ENCODE data around the gene SFTA2.

The SFTA2 gene

DNA sequence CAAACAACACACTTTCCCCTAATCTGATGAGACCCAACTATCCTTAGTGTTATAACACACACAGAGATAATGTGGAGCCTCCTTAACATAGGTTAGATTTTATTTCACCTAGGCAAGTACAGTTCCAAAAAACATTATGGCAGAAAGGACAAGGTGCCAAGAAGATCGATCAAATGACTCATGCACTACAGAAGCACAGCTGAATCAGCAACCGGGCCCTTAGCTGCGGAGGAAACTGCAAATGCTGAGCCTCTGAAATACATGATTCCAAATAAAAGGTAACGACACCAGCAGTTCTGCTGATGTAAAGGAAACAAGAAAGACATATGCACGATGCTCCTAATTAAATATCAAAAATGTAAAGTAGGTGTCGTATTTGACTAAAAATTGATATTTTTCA, 31.7 kb upstream of the SFTA2 start:
- Histone ChIP-seq H3K27ac (ENCODE audit: low read depth, low read length) (no peak overlapping the region), H3K36me3 (ENCODE audit: insufficient read depth, low read length) (no peaks in the 10 kb centered on the region), H2AFZ (ENCODE audit: low read length, unreplicated experiment) (no peak overlapping the region), H3K27me3 (ENCODE audit: insufficient read depth, low read length) (0 out of 2 replicates have a peak, but pooled peaks cover 6% of the 10 kb centered on the region), H3K4me1 (ENCODE audit: control insufficient read depth, insufficient read depth, low read length, unreplicated experiment) (no peaks in the 10 kb centered on the region), H3K79me2 (ENCODE audit: control insufficient read depth, insufficient read depth, low read length, unreplicated experiment) (no peaks in the 10 kb centered on the region), H3K4me3 (ENCODE audit: low read depth, low read length) (no peak overlapping the region)

DNA sequence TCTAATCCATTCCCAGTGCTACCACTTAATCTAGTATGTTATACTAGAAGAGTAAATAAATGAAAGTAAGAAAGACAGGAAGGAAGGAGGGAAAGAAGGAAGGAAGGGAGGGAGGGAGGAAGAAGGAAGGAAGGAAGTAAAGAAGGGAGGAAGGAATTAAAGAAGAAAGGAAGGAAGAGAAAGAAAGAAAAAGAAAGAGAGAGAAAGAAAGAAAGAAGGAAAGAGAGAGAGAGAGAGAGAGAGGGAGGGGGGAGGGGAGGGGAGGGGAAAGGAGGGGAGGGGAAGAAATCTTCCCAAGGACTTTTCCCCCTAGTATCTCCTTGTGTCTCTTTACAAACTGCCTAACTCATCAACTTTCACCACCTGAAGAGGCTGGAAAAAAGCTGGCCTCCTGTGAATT, 30.7 kb upstream of the SFTA2 start:
- peaks cover 11% of the 10 kb centered on the region; the same call in 1 of the 2 replicates for H3K27me3 ChIP-seq (ENCODE audit: insufficient read depth, low read length)
- no peak overlapping the region for H3K4me3 ChIP-seq (ENCODE audit: low read depth, low read length)
- no peak overlapping the region for H3K27ac ChIP-seq (ENCODE audit: low read depth, low read length)
- no peak overlapping the region for H2AFZ ChIP-seq (ENCODE audit: low read length, unreplicated experiment)
- H3K4me1 ChIP-seq (ENCODE audit: control insufficient read depth, insufficient read depth, low read length, unreplicated experiment) = no peaks in the 10 kb centered on the region
- H3K36me3 ChIP-seq (ENCODE audit: insufficient read depth, low read length) = no peaks in the 10 kb centered on the region
- H3K79me2 ChIP-seq (ENCODE audit: control insufficient read depth, insufficient read depth, low read length, unreplicated experiment) = no peaks in the 10 kb centered on the region

DNA sequence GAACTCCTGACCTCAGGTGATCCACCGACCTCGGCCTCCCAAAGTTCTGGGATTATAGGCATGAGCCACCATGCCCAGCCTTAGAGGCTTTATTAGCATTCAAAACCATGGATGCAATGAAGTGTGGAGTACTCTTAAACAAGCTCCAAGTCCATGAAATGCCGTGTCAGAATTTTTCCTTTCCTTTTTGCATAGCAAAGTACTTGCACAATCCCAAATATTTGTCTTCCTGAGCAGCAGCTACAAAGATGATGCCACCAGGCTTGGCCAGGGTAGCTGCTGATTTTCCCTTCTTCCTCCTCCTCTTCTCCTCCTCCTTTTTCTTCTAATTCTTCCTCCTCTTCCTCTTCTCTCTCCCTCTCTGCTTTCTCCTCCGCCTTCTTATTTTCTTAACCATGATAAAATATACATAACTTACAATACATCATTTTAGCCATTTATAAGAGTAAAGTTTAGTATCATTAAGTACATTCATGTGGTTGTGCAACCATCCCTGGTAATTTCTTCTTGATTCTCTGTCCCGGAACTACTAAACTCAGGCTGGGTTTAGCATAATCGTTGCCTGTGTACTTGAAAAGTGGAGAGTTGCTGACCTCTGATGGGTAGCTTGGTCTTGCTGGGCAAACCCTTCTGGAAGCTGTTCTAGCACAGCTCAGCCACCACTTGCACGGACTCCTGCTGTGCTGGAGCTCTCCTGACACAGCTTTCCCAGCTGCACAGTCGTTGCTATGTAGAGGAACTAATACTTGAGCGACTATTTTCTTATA, 29.1 kb upstream of the SFTA2 start:
- no peaks in the 10 kb centered on the region for H3K79me2 ChIP-seq (ENCODE audit: control insufficient read depth, insufficient read depth, low read length, unreplicated experiment)
- H3K36me3 ChIP-seq (ENCODE audit: insufficient read depth, low read length) = no peaks in the 10 kb centered on the region
- H3K27me3 ChIP-seq (ENCODE audit: insufficient read depth, low read length) = peaks cover 15% of the 10 kb centered on the region; the same call in 1 of the 2 replicates
- H3K4me1 ChIP-seq (ENCODE audit: control insufficient read depth, insufficient read depth, low read length, unreplicated experiment) = no peaks in the 10 kb centered on the region
- no peak overlapping the region for H3K27ac ChIP-seq (ENCODE audit: low read depth, low read length)
- H3K4me3 ChIP-seq (ENCODE audit: low read depth, low read length) = no peak overlapping the region
- no peak overlapping the region for H2AFZ ChIP-seq (ENCODE audit: low read length, unreplicated experiment)

DNA sequence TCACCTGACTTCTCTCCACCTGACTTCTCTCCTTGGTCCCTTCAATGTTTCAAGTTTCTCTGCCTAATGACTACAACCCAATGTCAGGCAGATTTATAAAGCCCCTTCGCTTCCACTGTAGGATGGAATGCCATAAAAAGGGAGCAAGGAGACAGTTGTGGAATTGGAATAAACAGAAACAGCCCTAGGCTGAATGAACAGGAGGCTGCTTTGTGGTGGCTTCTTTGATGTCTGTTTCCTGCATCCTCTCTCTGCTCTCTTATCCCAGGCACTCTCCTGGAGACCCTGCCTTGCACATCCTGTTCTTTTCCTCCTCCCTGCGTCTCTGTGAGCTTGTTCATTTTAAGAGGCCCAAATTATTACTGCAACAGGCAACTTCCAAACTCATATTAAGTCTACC, 25.7 kb upstream of the SFTA2 start:
- H3K27me3 ChIP-seq (ENCODE audit: insufficient read depth, low read length) = peaks cover 36% of the 10 kb centered on the region
- H3K36me3 ChIP-seq (ENCODE audit: insufficient read depth, low read length) = no peaks in the 10 kb centered on the region
- H3K27ac ChIP-seq (ENCODE audit: low read depth, low read length) = no peak overlapping the region
- H3K4me1 ChIP-seq (ENCODE audit: control insufficient read depth, insufficient read depth, low read length, unreplicated experiment) = peaks cover 6% of the 10 kb centered on the region
- H3K4me3 ChIP-seq (ENCODE audit: low read depth, low read length) = no peak overlapping the region
- no peaks in the 10 kb centered on the region for H3K79me2 ChIP-seq (ENCODE audit: control insufficient read depth, insufficient read depth, low read length, unreplicated experiment)
- no peak overlapping the region for H2AFZ ChIP-seq (ENCODE audit: low read length, unreplicated experiment)

DNA sequence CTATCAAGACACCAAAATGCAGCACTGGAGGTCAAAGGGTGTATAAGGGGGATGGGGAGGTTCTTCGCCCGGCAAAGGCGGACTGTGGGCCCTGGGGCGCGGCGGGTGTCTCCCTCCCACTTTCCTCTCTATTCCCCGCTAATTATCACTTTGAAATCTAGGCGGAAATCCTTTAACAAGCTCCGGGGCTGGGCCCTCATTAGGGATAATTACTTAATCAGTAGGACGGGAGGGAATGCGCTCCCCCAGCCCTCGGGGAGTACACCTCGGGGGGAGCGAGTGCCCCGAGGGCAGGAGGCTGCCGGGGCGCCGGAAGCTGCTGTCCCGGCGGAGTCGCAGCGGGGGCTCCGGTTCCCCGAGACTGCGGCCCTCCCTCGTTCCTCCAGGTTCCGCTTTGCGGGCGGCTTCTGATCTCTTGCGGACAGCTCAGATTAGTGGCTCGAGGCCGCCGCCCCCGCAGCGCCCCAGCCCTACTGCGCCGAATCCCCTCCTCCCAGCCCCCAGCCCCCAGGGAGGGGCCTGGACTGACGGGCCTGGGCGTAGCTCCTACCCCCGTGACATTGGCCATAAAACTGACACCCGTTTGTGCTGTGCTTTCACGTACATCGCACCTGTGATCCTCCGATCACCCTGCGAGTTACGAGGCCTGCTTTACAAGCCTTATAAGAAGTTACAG, 23.5 kb upstream of the SFTA2 start:
- Histone ChIP-seq H3K4me1 (ENCODE audit: control insufficient read depth, insufficient read depth, low read length, unreplicated experiment) (peaks cover 6% of the 10 kb centered on the region), H3K36me3 (ENCODE audit: insufficient read depth, low read length) (no peaks in the 10 kb centered on the region), H3K27ac (ENCODE audit: low read depth, low read length) (no peak overlapping the region), H3K79me2 (ENCODE audit: control insufficient read depth, insufficient read depth, low read length, unreplicated experiment) (no peaks in the 10 kb centered on the region), H3K4me3 (ENCODE audit: low read depth, low read length) (peak overlapping the region; percentile 69), H2AFZ (ENCODE audit: low read length, unreplicated experiment) (peak overlapping the region; percentile 89), H3K27me3 (ENCODE audit: insufficient read depth, low read length) (peaks cover 56% of the 10 kb centered on the region)

DNA sequence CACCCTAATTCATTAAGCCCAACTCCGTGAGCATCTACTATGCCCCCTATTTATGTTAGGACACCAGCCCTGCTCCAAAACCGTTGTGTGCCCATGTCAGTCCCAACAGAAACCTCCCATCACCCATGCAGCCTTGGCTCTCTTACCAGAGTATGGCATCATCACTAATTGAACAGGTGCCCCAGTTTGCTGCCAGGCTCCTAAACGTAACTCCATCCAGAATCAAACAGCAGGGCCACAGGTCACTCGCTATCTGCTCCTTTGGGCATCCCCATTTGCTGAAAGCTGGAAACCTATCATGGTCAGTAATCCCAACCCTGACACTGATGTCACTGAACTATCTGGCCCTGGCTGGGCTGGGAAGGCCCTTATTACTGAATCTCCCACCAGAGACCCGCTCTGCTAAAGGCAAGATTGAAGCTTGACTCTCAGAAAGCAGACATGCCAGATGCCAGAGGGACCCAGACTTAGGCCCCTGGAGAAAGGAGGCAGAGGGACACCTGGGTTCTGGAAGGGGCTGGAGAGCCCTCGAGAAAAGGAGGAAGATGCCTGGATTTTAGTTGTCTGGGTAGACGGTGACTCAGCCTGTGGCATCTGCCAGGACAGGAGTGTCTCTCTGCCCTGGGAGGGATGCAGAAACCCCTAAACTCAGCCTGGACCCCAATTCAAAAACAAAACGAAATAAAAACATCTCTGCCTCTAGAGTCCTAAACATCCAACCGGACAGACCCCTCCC, 22.8 kb upstream of the SFTA2 start:
- Histone ChIP-seq H3K4me1 (ENCODE audit: control insufficient read depth, insufficient read depth, low read length, unreplicated experiment) (peaks cover 6% of the 10 kb centered on the region), H3K4me3 (ENCODE audit: low read depth, low read length) (peak overlapping the region; percentile 69), H2AFZ (ENCODE audit: low read length, unreplicated experiment) (peak overlapping the region; percentile 89), H3K36me3 (ENCODE audit: insufficient read depth, low read length) (no peaks in the 10 kb centered on the region), H3K79me2 (ENCODE audit: control insufficient read depth, insufficient read depth, low read length, unreplicated experiment) (no peaks in the 10 kb centered on the region), H3K27me3 (ENCODE audit: insufficient read depth, low read length) (peaks cover 62% of the 10 kb centered on the region), H3K27ac (ENCODE audit: low read depth, low read length) (no peak overlapping the region)

DNA sequence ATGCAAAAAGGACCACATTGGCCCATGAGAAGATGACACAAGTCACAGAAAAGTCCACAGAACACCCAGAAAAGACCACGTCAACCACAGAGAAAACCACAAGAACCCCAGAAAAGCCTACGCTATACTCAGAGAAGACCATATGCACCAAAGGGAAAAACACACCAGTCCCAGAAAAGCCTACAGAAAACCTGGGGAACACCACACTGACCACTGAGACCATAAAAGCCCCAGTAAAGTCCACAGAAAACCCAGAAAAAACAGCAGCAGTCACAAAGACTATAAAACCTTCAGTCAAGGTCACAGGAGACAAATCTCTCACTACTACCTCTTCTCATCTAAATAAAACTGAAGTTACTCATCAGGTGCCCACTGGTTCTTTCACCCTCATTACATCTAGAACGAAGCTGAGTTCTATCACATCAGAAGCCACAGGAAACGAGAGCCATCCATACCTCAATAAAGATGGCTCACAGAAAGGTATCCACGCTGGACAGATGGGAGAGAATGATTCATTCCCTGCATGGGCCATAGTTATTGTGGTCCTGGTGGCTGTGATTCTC, 20.0 kb upstream of the SFTA2 start:
- H3K27ac ChIP-seq (ENCODE audit: low read depth, low read length) = no peak overlapping the region
- H3K4me3 ChIP-seq (ENCODE audit: low read depth, low read length) = no peak overlapping the region
- peaks cover 6% of the 10 kb centered on the region for H3K4me1 ChIP-seq (ENCODE audit: control insufficient read depth, insufficient read depth, low read length, unreplicated experiment)
- peaks cover 84% of the 10 kb centered on the region for H3K27me3 ChIP-seq (ENCODE audit: insufficient read depth, low read length)
- no peaks in the 10 kb centered on the region for H3K36me3 ChIP-seq (ENCODE audit: insufficient read depth, low read length)
- H2AFZ ChIP-seq (ENCODE audit: low read length, unreplicated experiment) = no peak overlapping the region
- no peaks in the 10 kb centered on the region for H3K79me2 ChIP-seq (ENCODE audit: control insufficient read depth, insufficient read depth, low read length, unreplicated experiment)

DNA sequence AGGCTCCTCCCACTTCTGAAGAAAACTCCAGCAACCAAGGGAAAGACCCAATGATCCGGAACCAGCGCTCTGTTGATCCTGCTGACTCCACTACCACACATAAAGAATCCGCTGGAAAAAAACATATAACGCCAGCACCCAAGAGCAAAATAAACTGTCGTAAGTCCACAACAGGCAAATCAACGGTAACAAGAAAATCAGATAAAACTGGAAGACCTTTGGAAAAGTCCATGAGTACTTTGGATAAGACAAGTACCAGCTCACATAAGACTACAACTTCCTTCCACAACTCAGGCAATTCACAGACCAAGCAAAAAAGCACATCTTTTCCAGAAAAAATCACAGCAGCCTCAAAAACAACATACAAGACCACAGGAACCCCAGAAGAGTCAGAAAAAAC, 16.8 kb upstream of the SFTA2 start:
- Histone ChIP-seq H3K36me3 (ENCODE audit: insufficient read depth, low read length) (no peaks in the 10 kb centered on the region), H3K27ac (ENCODE audit: low read depth, low read length) (no peak overlapping the region), H3K4me3 (ENCODE audit: low read depth, low read length) (no peak overlapping the region), H3K79me2 (ENCODE audit: control insufficient read depth, insufficient read depth, low read length, unreplicated experiment) (no peaks in the 10 kb centered on the region), H2AFZ (ENCODE audit: low read length, unreplicated experiment) (no peak overlapping the region), H3K27me3 (ENCODE audit: insufficient read depth, low read length) (peaks cover 77% of the 10 kb centered on the region), H3K4me1 (ENCODE audit: control insufficient read depth, insufficient read depth, low read length, unreplicated experiment) (no peaks in the 10 kb centered on the region)

DNA sequence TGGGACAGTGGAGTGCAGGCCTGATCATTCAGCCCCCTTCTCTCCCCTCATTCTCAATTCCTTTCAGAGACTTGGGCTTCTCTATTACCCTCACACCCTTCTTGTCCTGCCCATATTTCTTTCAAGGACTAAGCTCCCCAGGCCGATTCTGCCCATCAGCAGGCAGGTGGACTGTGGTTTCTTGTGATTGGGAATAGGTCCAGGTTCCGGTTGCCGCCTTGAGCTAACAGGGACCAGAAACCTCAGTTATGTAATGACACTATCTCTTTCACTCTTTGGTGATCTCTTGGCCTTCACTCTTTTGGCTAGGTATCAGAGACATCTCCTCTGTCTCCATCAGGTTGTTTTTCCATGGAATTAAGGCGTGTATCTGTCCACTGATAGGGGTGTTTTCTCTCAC, 15.3 kb upstream of the SFTA2 start:
- no peaks in the 10 kb centered on the region for H3K36me3 ChIP-seq (ENCODE audit: insufficient read depth, low read length)
- H3K4me3 ChIP-seq (ENCODE audit: low read depth, low read length) = no peak overlapping the region
- H3K27ac ChIP-seq (ENCODE audit: low read depth, low read length) = no peak overlapping the region
- peaks cover 62% of the 10 kb centered on the region for H3K27me3 ChIP-seq (ENCODE audit: insufficient read depth, low read length)
- no peaks in the 10 kb centered on the region for H3K79me2 ChIP-seq (ENCODE audit: control insufficient read depth, insufficient read depth, low read length, unreplicated experiment)
- H3K4me1 ChIP-seq (ENCODE audit: control insufficient read depth, insufficient read depth, low read length, unreplicated experiment) = peaks cover 4% of the 10 kb centered on the region
- H2AFZ ChIP-seq (ENCODE audit: low read length, unreplicated experiment) = no peak overlapping the region

DNA sequence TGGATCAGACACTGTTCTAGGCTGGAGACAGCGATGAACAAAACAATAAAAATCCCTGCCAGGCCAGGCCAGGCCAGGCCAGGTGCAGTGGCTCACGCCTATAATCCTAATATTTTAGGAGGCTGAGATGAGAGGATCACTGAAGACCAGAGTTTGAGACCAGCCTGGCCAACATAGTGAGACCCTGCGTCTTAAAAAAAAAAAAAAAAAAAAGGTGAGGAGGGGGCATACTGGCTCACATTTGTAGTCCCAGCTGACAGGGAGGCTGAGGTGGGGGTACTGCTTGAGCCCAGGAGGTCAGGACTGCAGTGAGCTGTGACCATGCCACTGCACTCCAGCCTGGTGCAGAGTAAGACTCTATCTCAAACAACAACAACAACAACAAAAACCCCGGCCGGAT, 13.3 kb upstream of the SFTA2 start:
- no peak overlapping the region for H2AFZ ChIP-seq (ENCODE audit: low read length, unreplicated experiment)
- peaks cover 5% of the 10 kb centered on the region for H3K4me1 ChIP-seq (ENCODE audit: control insufficient read depth, insufficient read depth, low read length, unreplicated experiment)
- no peak overlapping the region for H3K4me3 ChIP-seq (ENCODE audit: low read depth, low read length)
- H3K79me2 ChIP-seq (ENCODE audit: control insufficient read depth, insufficient read depth, low read length, unreplicated experiment) = no peaks in the 10 kb centered on the region
- H3K27ac ChIP-seq (ENCODE audit: low read depth, low read length) = no peak overlapping the region
- H3K36me3 ChIP-seq (ENCODE audit: insufficient read depth, low read length) = no peaks in the 10 kb centered on the region
- peaks cover 44% of the 10 kb centered on the region for H3K27me3 ChIP-seq (ENCODE audit: insufficient read depth, low read length)

Data from ACC112 (cell line).